GM19324 (cell line): Measurements from ENCODE around the gene OOSP3.
"Not testable (repeated sequence)": the region's sequence is repeated elsewhere in the genome, so short reads cannot be mapped to it uniquely, and the experiment has no call there.

Source experiments
- ATAC-seq: cut with Tn5 transposase; IDR thresholded peaks from one replicate; pipeline ENCODE4 v1.9.1; 2021; ENCODE audit warnings: mild to moderate bottlenecking, moderate library complexity; ENCODE audit not compliant: unreplicated experiment, low FRiP score

The OOSP3 gene

DNA sequence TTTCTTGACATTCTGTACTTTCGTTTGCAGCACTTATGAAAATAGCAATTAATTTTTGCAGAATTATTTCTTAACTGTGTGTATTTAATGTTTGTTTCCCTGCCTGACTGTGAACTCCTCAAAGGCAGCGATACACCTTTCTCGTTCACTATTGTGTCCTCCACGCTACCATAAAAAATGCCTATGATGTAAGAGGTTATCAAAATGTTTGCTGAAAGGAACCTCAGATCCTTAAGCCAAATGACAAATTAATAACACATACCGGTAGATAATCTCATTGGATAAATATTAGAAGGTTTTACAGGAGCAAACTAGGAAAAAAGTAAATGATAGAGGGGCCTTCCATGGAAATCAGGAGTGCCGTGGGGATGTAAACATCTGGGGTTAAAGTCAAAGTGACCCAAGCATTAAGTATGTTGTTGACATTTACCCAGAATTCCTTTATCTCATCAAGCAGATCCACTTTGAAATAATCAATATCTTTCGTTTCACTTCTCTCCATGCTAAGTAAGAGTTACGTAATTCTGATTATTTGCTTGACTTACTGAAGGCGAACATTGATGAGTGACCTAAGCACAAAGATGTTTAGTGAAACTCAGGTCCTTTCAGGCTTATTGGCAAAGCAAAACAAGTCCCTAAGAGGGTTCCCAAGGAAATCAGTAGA lies 2.6 kb upstream of the OOSP3 start:
- ATAC-seq = no peak

- no peak for ATAC-seq
These were observed 1.3 kb upstream of the OOSP3 start for GRCh38 chr11:59877325-59877724.

DNA sequence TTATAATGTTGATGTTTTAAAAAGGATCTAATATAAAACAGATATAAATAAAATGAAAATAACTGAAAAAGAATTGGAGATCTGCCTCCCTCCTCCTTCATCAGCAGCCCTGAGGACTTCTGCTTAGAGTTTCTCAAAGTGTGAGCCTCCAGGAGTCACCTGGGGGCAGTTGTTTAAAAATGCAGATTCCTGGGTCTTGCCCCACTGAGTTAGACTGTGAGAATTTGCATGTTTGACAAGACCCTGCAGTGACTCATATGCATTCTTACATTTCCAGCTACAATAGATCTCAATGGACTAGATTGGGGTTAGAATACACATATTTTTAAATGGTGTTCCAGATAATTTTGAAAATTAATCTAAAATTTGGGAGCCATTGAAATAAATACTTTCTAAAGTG lies 798 bp upstream of the OOSP3 start:
- ATAC-seq = no peak

DNA sequence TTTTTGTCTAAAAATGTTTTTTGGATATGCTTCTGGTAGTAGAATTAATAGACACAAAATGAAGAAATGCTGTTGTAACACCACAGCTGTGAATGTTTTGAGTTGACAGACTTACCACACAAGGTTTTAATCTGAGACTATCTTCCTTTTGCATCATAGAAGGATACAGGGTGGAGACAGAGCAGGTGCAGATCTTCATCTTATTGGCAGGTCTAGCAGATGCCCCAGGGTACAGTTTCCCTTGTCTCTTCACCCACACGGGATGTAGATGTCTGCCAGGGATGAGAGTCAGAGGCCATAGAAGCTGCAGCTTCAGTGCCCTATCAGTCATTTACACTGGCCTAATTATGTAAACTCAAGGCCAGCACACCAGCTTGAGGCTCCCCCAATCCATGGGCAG lies 985 bp downstream of the OOSP3 start:
- no peak for ATAC-seq

DNA sequence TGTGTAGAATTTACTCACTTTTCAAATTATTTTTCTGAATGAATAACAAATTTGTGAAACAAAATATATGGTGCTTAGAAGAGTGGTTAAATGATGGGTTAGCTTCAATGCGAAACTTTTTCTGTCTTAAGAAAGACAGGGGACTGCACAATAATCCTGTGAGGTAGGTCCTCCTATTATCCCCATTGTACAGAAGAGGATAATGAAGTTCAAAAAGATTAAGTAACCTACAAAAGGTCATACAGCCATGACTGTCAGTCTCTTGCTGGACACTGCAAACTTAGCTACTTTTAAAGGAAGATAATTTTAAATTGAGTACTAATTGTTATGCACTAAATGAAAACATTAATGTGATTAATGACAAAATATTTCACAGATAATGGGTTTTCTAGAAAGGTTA lies 5.0 kb downstream of the OOSP3 start:
- ATAC-seq = no peak

DNA sequence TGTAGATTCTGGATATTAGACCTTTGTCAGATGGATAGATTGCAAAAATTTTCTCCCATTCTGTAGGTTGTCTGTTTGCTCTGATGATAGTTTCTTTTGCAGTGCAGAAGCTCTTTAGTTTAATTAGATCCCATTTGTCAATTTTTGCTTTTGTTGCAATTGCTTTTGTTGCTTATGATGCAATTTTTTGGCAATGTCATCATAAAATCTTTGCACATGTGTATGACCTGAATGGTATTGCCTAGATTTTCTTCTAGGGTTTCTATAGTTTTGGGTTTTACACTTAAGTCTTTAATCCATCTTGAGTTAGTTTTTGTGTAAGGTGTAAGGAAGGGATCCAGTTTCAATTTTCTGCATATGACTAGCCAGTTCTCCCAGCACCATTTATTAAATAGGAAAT lies 8.6 kb downstream of the OOSP3 start:
- ATAC-seq = not testable (repeated sequence)

DNA sequence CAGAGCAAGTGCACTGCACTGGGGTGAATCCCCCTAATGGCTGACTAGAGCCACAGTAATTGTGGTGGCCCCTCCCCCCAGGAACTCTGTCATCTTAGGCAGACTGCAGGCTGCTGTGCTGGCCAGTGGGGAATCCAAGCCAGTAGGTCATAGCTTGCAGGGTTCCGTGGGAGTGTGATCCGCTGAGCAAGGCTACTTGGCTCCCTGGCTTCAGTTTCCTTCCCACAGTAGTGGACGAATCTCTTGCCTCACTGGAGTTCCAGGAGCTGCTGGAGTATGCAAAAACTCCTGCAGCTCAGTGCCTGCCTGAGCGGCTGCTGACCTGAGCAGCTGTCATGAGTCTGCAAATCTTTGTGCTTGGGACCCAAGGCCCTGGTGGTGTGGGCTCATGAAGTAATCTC lies 13.2 kb downstream of the OOSP3 start:
- no peak for ATAC-seq

DNA sequence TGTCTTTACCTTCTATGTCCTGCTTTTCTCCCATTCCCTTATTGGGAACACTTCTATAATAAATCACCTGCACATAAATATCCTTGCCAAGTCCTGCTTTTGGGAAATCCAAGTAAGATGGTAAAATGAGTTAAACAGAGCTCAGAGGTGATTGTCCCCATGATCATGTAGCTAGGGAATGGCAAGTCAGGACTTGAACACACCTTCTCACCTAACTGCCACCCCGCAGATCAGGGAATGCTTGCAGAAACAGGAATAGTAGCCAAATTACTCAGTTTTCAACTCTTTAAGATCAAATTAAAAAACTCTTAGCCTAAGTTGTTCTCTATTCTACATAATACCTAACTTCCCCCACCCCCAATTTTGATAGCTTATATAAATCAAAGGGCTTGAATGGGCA lies 16.0 kb downstream of the OOSP3 start:
- no peak for ATAC-seq

DNA sequence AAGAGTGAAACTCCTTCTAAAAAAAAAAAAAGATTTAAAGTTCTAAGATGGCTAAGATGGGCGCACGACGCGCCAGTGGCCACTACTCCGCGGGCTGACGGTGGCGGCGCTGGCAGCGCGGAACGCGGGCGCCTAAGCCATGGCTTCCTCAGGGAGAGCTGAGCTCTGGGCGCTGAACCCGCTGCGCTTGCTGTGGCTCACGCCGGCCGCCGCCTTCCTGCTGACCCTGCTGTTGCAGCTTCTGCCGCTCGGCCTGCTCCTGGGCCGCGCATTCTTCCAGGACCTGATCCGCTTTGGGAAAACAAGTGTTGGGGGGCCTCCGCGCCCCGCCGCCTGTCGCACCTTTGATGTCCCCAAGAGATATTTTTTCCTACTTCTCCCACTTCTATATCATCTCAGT lies 19.5 kb downstream of the OOSP3 start:
- ATAC-seq = no peak

- ATAC-seq = no peak
These were observed 20.1 kb downstream of the OOSP3 start for GRCh38 chr11:59898650-59899049.

DNA sequence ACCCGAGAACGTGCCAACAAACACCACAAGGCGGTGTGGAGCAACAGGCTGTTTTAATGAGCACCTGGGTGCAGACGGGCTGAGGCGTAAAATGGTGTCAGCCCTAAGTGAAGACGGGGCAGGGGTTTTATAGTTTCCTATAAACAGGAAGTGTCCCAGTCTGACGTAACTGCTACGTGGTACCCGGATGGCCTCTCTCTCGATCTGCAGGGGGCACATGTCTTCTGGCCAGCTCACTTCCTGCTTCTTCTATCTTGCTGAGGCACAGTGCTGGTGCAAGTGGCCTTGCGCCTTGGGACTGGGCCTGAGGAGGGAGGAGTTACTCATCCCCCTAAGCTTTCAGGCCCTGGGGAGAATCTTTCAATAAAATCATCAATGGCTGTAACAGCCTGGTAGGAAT lies 20.9 kb downstream of the OOSP3 start:
- no peak for ATAC-seq

DNA sequence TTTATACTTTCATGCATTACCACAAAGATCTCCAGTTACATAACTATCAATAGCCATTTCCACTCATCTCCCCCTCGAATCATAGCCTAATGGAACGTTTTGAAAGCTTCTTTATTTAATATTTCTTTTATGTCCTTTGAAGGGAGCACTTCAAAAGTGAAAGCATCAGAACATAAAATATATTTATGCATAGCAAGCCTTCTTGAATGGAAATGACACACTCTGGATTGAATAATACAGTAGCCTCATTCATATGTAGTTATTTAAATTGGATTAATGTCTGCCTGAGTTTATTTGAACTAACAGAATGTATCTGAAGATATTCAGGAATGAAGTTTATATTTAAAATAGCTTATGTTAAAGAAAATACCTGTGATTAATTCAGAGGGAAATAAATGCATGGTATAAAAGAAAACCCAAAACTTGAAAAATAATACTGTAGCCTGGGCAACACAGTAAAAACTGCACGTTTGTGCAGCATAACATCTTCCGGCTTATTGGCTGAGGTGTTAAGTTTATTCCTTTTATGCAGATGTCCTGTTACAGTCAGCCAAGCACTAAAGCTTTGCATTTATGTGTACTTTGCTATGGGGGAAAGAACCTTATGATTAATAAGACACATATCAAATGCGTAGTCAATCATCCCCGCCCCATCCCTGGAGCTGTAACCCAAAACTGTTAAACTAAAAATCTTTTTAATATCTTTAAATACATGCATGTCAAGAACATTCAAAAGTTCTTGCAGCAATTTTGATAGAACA lies 22.0 kb downstream of the OOSP3 start:
- no peak for ATAC-seq

DNA sequence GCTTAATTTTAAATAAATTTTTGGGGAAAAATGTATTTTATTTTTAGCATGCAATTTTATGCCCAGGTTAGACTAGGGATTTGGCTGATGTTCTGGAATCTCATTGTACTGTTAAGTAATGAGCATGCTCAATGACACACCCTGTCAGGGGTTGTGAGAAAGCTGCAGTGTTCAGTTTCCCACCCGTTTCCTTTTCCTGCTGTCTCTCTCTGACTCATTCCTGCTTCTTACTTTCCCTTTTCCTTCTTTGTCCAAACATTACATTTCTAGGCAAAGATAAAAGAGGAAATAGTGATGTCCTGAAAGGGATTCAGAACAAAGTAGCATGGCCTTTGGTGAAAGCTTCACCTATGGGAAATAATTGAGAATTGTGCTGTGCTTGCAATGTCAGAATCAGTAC lies 22.7 kb downstream of the OOSP3 start:
- ATAC-seq = no peak

- ATAC-seq = not testable (repeated sequence)
These were observed 25.0 kb downstream of the OOSP3 start for GRCh38 chr11:59903569-59903968.

DNA sequence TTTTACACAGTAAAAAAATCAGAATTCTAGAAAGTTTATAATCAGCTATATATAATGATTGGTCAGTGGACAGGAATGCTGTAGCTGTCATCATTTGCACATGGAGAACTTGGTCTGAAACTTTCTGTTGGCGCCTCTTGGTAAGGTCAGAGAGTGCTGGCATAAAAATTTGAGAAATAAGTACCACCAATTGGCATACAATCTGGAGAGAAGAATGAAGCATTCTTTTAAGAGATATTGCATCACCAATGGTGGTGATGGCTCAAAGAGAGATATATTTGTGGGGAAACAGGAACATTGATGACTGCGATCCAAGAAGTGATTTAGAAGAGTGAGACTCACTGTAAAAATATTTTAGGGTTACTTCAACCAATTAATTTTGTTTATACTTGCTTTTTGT lies 39.9 kb downstream of the OOSP3 start:
- ATAC-seq = no peak

DNA sequence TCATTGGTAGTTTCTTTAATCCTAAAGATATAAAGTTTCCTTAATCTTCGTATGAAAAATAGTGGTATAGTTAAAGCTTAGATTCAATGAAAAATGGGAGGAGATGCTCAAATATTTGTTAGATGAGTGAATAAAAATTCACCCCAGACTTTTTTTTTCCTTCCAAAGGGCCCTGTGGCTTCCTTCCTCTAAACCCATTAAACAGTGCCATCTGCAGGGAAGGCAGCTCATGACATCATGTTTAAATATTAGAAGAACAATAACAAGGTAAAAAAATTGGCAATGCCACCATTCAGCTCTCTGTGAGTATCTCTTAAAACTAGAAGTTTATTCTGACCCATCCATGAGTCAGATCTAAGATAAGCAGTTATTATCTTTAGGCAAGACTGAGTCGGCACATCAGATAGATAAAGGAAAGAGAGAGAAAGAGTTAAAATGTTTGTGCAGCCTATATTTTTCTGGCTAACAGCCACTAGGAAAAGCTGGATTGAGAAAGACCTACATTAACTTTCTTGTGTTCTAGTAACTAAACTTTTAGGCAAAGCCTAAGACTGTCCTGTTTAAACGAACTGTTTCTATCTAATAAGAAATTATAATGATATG lies 40.5 kb downstream of the OOSP3 start:
- ATAC-seq = no peak

DNA sequence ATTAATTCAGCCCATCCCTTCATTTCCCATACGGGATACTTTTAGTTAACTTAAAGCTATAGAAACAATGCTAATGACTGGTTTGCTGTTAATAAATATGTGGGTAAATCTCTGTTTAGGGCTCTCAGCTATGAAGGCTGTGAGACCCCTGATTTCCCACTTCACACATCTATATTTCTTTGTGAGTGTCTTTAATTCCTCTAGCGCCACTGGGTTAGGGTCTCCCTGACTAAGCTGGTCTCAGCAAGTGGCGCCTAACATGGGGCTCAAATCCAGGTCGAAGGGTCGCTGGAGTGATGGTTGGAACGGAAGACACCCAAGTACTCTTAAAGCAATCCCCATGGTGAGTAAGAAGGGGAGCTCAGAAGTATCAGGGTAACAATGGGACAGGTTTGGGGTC lies 45.2 kb downstream of the OOSP3 start:
- ATAC-seq = no peak

DNA sequence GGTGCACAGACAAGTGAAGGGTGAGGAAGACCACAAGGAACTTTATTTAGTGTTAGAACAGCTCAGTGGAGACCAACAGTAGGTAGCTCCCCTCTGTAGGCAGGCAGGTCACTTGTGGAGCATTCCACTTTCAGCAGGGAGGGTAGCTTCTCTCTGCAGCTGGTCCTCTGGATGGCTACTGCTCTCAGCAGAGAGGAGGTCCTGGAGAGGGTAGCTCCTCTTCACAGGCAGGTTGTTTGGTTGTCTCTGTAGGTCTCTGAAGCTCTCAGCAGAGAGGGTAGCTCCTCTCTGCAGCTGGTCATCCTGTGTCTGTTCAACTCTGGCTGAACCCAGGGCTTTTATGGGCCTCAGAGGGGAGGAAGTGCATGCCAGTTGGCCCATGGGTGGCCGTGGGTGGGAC lies 53.1 kb downstream of the OOSP3 start:
- ATAC-seq = no peak

- no peak for ATAC-seq
These were observed 59.5 kb downstream of the OOSP3 start, which contains the start of gene OOSP1 for GRCh38 chr11:59938132-59938531. Gene OOSP1 (plus strand): TSS chr11:59938432. CDS start chr11:59938455, 23 bp downstream.

GRCh38 chr11:59938718-59939117 lies 60.1 kb downstream of the OOSP3 start:
- ATAC-seq = no peak

DNA sequence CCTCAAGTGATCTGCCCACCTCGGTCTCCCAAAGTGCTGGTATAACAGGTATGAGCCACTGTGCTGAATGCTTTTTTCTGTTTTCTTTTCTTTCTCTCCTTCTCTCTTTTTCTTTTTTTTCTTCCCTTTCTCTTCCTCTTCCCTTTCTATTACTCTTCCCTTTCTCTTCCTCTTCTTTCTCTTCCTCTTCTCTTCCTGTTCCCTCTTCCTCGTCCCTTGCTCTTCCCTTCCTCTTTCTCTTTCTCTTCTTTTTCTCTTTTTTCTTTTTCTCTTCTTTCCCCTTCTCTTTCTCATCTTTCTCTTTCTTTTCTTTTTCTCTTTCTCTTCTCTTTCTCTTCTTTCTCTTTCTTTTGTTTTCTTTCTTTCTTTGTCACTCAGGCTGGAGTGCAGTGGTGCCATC lies 60.9 kb downstream of the OOSP3 start:
- no peak for ATAC-seq

GRCh38 chr11:59941091-59941490 lies 62.5 kb downstream of the OOSP3 start:
- no peak for ATAC-seq
